HG03175 (cell line): ENCODE results near the gene SLC12A7.
"Not testable (repeated sequence)": the region's sequence is repeated elsewhere in the genome, so short reads cannot be mapped to it uniquely, and the experiment has no call there.

Source experiments
- ATAC-seq: cut with Tn5 transposase; IDR thresholded peaks from one replicate; pipeline ENCODE4 v1.9.1; 2021; ENCODE audit warnings: mild to moderate bottlenecking, moderate library complexity; ENCODE audit not compliant: unreplicated experiment

The SLC12A7 gene

GRCh38 chr5:1028481-1029281 lies 83.2 kb downstream of the SLC12A7 start:
- ATAC-seq = no peak

- ATAC-seq = no peak
These were observed 84.0 kb downstream of the SLC12A7 start for GRCh38 chr5:1027631-1028441.

GRCh38 chr5:1026700-1027621 lies 84.9 kb downstream of the SLC12A7 start:
- no peak for ATAC-seq

- ATAC-seq = not testable (repeated sequence)
These were observed 89.9 kb downstream of the SLC12A7 start for GRCh38 chr5:1021969-1022336.

GRCh38 chr5:1021136-1021968 lies 90.5 kb downstream of the SLC12A7 start:
- ATAC-seq = no peak

GRCh38 chr5:1020452-1020961 lies 91.4 kb downstream of the SLC12A7 start:
- ATAC-seq = no peak

GRCh38 chr5:1019001-1019905 lies 92.6 kb downstream of the SLC12A7 start:
- ATAC-seq = no peak

- ATAC-seq = no peak
These were observed 93.3 kb downstream of the SLC12A7 start for GRCh38 chr5:1018596-1018995.

- no peak for ATAC-seq
These were observed 94.0 kb downstream of the SLC12A7 start for GRCh38 chr5:1017691-1018455.

- no peak for ATAC-seq
These were observed 94.8 kb downstream of the SLC12A7 start for GRCh38 chr5:1017056-1017455.

- no peak for ATAC-seq
These were observed 95.4 kb downstream of the SLC12A7 start for GRCh38 chr5:1016476-1016875.

GRCh38 chr5:1016036-1016435 lies 95.8 kb downstream of the SLC12A7 start:
- no peak for ATAC-seq

- ATAC-seq = no peak
These were observed 96.4 kb downstream of the SLC12A7 start for GRCh38 chr5:1015507-1015906.

- ATAC-seq = no peak
These were observed 97.1 kb downstream of the SLC12A7 start for GRCh38 chr5:1014781-1015221.

- ATAC-seq = no peak
These were observed 97.5 kb downstream of the SLC12A7 start for GRCh38 chr5:1014346-1014745.

- no peak for ATAC-seq
These were observed 97.9 kb downstream of the SLC12A7 start for GRCh38 chr5:1013948-1014301.

GRCh38 chr5:1013238-1013947 lies 98.5 kb downstream of the SLC12A7 start:
- ATAC-seq = no peak

GRCh38 chr5:1012900-1013237 lies 99.0 kb downstream of the SLC12A7 start:
- ATAC-seq = no peak
